Measurements from ENCODE around the gene EYS. TPM values are rescaled to one million over a fixed set of nuclear protein-coding genes. Genes with fewer than 3 reads are reported as not detected.
A peak's percentile ranks its signal among the peaks of the same experiment; 100 is the strongest.

EYS gene
- total RNA-seq, 1 experiment from 2014 or later: 1.5 TPM

DNA sequence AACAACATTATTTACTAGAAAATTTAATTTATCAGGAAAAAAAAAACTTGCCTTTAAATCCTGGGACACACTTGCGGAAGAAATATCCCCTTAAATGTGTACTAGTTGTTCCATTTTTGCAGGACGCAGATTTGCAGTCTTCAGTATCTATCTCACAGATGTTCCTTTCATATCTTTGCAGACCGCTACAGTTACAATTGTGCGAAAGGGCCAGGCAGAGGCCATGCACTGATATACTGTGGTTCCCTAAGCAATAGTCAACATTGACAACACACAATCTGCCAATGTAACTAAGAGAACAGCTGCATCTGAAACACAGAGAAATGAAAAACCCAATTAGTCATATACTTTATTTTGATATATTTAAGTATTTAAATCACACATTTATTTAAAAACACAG, 411.2 kb downstream of the EYS start:
- no peak overlapping the region for H3K4me3 Mint-ChIP-seq (ENCODE audit: unreplicated experiment)
- no peaks in the 10 kb centered on the region for H3K4me1 Mint-ChIP-seq (ENCODE audit: insufficient read depth, unreplicated experiment)
- H3K9me3 Mint-ChIP-seq (ENCODE audit: unreplicated experiment): no peaks in the 10 kb centered on the region
- TF ChIP-seq, protein P1, sequence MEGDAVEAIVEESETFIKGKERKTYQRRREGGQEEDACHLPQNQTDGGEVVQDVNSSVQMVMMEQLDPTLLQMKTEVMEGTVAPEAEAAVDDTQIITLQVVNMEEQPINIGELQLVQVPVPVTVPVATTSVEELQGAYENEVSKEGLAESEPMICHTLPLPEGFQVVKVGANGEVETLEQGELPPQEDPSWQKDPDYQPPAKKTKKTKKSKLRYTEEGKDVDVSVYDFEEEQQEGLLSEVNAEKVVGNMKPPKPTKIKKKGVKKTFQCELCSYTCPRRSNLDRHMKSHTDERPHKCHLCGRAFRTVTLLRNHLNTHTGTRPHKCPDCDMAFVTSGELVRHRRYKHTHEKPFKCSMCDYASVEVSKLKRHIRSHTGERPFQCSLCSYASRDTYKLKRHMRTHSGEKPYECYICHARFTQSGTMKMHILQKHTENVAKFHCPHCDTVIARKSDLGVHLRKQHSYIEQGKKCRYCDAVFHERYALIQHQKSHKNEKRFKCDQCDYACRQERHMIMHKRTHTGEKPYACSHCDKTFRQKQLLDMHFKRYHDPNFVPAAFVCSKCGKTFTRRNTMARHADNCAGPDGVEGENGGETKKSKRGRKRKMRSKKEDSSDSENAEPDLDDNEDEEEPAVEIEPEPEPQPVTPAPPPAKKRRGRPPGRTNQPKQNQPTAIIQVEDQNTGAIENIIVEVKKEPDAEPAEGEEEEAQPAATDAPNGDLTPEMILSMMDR (IDR thresholded peaks at IDR 0.05; ENCODE audit: unreplicated experiment): no peak
- H3K27ac Mint-ChIP-seq (ENCODE audit: low read depth, unreplicated experiment): no peak overlapping the region
- no peaks in the 10 kb centered on the region for H3K27me3 Mint-ChIP-seq (ENCODE audit: insufficient read depth, unreplicated experiment)
- DNase-seq (ENCODE audit: unreplicated experiment): no peak
- ChIA-PET CTCF (no interaction called here), POLR2A (no interaction called here)
- no TSS peak for BruUV-seq (replicated peaks)
- intact Hi-C loops (cut with micrococcal nuclease): no loop called here
- H3K36me3 Mint-ChIP-seq (ENCODE audit: insufficient read depth, unreplicated experiment): no peaks in the 10 kb centered on the region

DNA sequence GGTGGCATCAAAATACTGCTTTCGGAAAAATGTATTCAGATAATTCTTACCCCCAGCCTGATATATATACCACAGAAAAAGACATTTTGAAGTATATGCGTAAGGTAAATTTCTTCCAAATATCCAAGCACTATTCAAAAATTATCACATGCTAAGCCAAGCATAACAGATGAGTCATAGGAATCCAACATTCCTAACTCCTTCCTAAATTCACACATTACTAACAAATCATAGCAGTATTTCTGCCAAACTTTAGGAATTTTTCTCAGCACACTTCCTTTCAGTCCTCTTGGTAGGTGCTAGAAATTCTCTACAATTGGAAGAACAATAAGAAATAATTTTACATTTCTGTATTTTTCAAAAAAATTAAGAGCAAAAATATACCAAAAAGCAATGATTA, 417.5 kb downstream of the EYS start:
- ChIA-PET CTCF (no interaction called here), POLR2A (no interaction called here)
- H3K9me3 Mint-ChIP-seq (ENCODE audit: unreplicated experiment): no peaks in the 10 kb centered on the region
- BruUV-seq (replicated peaks): no TSS peak
- H3K4me3 Mint-ChIP-seq (ENCODE audit: unreplicated experiment): no peak overlapping the region
- no peaks in the 10 kb centered on the region for H3K36me3 Mint-ChIP-seq (ENCODE audit: insufficient read depth, unreplicated experiment)
- H3K27ac Mint-ChIP-seq (ENCODE audit: low read depth, unreplicated experiment): no peak overlapping the region
- H3K4me1 Mint-ChIP-seq (ENCODE audit: insufficient read depth, unreplicated experiment): peaks cover 5% of the 10 kb centered on the region
- no peaks in the 10 kb centered on the region for H3K27me3 Mint-ChIP-seq (ENCODE audit: insufficient read depth, unreplicated experiment)
- TF ChIP-seq, protein P1 (IDR thresholded peaks at IDR 0.05; ENCODE audit: unreplicated experiment): no peak
- DNase-seq (ENCODE audit: unreplicated experiment): peak; percentile 54
- intact Hi-C loops (cut with micrococcal nuclease): no loop called here

DNA sequence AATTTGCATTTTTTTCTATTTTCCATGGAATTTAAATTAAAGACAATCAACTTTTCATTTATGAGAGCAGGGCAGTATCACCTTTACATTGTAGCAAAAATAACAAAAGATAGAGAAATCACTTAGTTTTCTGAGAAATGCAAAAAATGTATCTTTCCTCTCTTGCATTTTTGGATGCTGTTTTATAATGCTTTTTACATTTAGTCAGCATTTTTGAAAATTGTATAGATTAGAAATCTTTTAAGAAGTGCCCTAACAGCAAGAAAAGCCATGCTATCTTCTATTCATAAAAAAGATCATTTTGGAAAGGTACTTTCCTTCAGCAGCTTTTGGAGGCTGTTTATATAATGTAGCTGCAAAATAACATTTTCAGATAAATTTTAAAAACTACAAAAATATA, 421.8 kb downstream of the EYS start:
- Mint-ChIP-seq H3K36me3 (ENCODE audit: insufficient read depth, unreplicated experiment) (no peaks in the 10 kb centered on the region), H3K4me3 (ENCODE audit: unreplicated experiment) (no peak overlapping the region), H3K27me3 (ENCODE audit: insufficient read depth, unreplicated experiment) (no peaks in the 10 kb centered on the region), H3K9me3 (ENCODE audit: unreplicated experiment) (no peaks in the 10 kb centered on the region), H3K4me1 (ENCODE audit: insufficient read depth, unreplicated experiment) (peaks cover 6% of the 10 kb centered on the region), H3K27ac (ENCODE audit: low read depth, unreplicated experiment) (no peak overlapping the region)
- ChIA-PET CTCF (no interaction called here), POLR2A (interaction anchor here (0.6 to 0.7 kb wide), 2 partner anchors 49 to 451 kb away, joined by 3 read pairs; no protein-coding TSS in a partner anchor)
- intact Hi-C loops (cut with micrococcal nuclease): no loop called here
- TF ChIP-seq, protein P1 (IDR thresholded peaks at IDR 0.05; ENCODE audit: unreplicated experiment): no peak
- no peak for DNase-seq (ENCODE audit: unreplicated experiment)
- BruUV-seq (replicated peaks): no TSS peak

DNA sequence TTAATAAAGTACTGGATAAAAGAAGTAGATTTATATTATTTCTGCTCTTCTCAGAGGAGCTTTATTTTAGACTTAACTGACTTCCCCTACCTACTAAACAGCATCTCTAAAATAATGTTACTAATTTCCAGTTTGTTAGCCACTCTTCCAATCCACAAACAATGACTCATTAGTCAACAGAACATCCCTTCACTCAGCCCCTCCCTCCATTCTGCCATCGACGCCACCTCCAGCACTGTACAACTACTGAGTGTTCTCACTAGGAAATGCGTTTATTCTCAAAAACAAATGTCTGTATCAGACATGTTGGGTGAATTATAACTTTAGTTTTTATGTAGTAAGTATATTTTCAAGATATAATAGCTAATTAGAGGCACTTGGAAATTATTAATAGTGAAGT, 427.0 kb downstream of the EYS start:
- no peak for DNase-seq (ENCODE audit: unreplicated experiment)
- H3K27ac Mint-ChIP-seq (ENCODE audit: low read depth, unreplicated experiment): no peak overlapping the region
- peaks cover 5% of the 10 kb centered on the region for H3K4me1 Mint-ChIP-seq (ENCODE audit: insufficient read depth, unreplicated experiment)
- BruUV-seq (replicated peaks): no TSS peak
- no peaks in the 10 kb centered on the region for H3K9me3 Mint-ChIP-seq (ENCODE audit: unreplicated experiment)
- H3K4me3 Mint-ChIP-seq (ENCODE audit: unreplicated experiment): no peak overlapping the region
- intact Hi-C loops (cut with micrococcal nuclease): no loop called here
- no peaks in the 10 kb centered on the region for H3K36me3 Mint-ChIP-seq (ENCODE audit: insufficient read depth, unreplicated experiment)
- ChIA-PET CTCF (no interaction called here), POLR2A (no interaction called here)
- H3K27me3 Mint-ChIP-seq (ENCODE audit: insufficient read depth, unreplicated experiment): no peaks in the 10 kb centered on the region
- TF ChIP-seq, protein P1 (IDR thresholded peaks at IDR 0.05; ENCODE audit: unreplicated experiment): no peak

Measured in MCF 10A (cell line).